Stimulated activated CD8-positive, alpha-beta memory T cell treated with anti-CD3 and anti-CD28 coated beads, Interleukin-7, amount 100 ng/mL, for 48 hours (primary cell): ENCODE data around the gene XRN2.

Experiments used
- DNase-seq, 2 donors: peaks; one replicate each; pipeline ENCODE4 v3.0.0-alpha.2; 2020; ENCODE audit warnings: low read depth in 1 of 2; ENCODE audit errors: extremely low read depth in 1 of 2

The XRN2 gene

GRCh38 chr20:21303061-21303871 lies at the start of gene XRN2:
Gene XRN2 (plus strand): TSS chr20:21303331. CDS start chr20:21303399, 68 bp downstream.
- DNase-seq, result peak; percentile 89 to 94

GRCh38 chr20:21257192-21257591 lies 45.9 kb upstream of the XRN2 start:
- DNase-seq, result no peak

GRCh38 chr20:21258411-21258810 lies 44.7 kb upstream of the XRN2 start:
- DNase-seq, result no peak

GRCh38 chr20:21259346-21259745 lies 43.8 kb upstream of the XRN2 start:
- no peak for DNase-seq

GRCh38 chr20:21262812-21263211 lies 40.3 kb upstream of the XRN2 start:
- DNase-seq, result no peak

GRCh38 chr20:21265261-21266190 lies 37.6 kb upstream of the XRN2 start:
- no peak for DNase-seq

GRCh38 chr20:21266191-21266536 lies 37.0 kb upstream of the XRN2 start:
- DNase-seq, result no peak

GRCh38 chr20:21269772-21270171 lies 33.4 kb upstream of the XRN2 start:
- no peak for DNase-seq

GRCh38 chr20:21270806-21271205 lies 32.3 kb upstream of the XRN2 start:
- no peak for DNase-seq

- DNase-seq, result no peak
Observed at GRCh38 chr20:21272279-21272678, 30.9 kb upstream of the XRN2 start.

GRCh38 chr20:21272679-21273078 lies 30.5 kb upstream of the XRN2 start:
- no peak for DNase-seq

- no peak for DNase-seq
Observed at GRCh38 chr20:21273755-21274386, 29.3 kb upstream of the XRN2 start.

- DNase-seq, result no peak
Observed at GRCh38 chr20:21278829-21279228, 24.3 kb upstream of the XRN2 start.

- DNase-seq, result no peak
Observed at GRCh38 chr20:21279706-21280521, 23.2 kb upstream of the XRN2 start.

GRCh38 chr20:21280522-21281016 lies 22.6 kb upstream of the XRN2 start:
- no peak for DNase-seq

- no peak for DNase-seq
Observed at GRCh38 chr20:21286775-21287174, 16.4 kb upstream of the XRN2 start.

GRCh38 chr20:21288587-21289370 lies 14.4 kb upstream of the XRN2 start:
- no peak for DNase-seq

- no peak for DNase-seq
Observed at GRCh38 chr20:21289651-21290050, 13.5 kb upstream of the XRN2 start.

GRCh38 chr20:21291026-21291425 lies 12.1 kb upstream of the XRN2 start:
- DNase-seq, result no peak

- DNase-seq, result no peak
Observed at GRCh38 chr20:21294755-21295154, 8.4 kb upstream of the XRN2 start.
